AG08395 (cell line): ENCODE measurements around the gene SERINC1.
"Not testable (repeated sequence)": the region's sequence is repeated elsewhere in the genome, so short reads cannot be mapped to it uniquely, and the experiment has no call there.

ENCODE experiments used
- DNase-seq: peaks from one replicate; pipeline ENCODE4 v3.0.0; 2012; ENCODE audit warnings: mixed read lengths, low spot score

Gene SERINC1

GRCh38 chr6:122471107-122472021 lies at the start of gene SERINC1:
SERINC1 (minus strand) TSS chr6:122471807; CDS start chr6:122471737, 70 bp downstream.
- DNase-seq, result peak; percentile 96

- DNase-seq, result no peak
These were observed 39.8 kb upstream of the SERINC1 start for GRCh38 chr6:122511193-122511924.

GRCh38 chr6:122505170-122505569 lies 33.6 kb upstream of the SERINC1 start:
- not testable (repeated sequence) for DNase-seq

GRCh38 chr6:122501475-122501874 lies 29.9 kb upstream of the SERINC1 start:
- no peak for DNase-seq

- no peak for DNase-seq
These were observed 24.0 kb upstream of the SERINC1 start for GRCh38 chr6:122495612-122496011.

- no peak for DNase-seq
These were observed 23.2 kb upstream of the SERINC1 start for GRCh38 chr6:122494665-122495272.

- peak; percentile 82 for DNase-seq
These were observed 20.4 kb upstream of the SERINC1 start for GRCh38 chr6:122491919-122492555.

GRCh38 chr6:122490607-122491006 lies 19.0 kb upstream of the SERINC1 start:
- DNase-seq, result no peak

GRCh38 chr6:122484760-122485159 lies 13.2 kb upstream of the SERINC1 start:
- no peak for DNase-seq

- DNase-seq, result no peak
These were observed 11.1 kb upstream of the SERINC1 start for GRCh38 chr6:122482750-122483080.

GRCh38 chr6:122476131-122476530 lies 4.5 kb upstream of the SERINC1 start:
- DNase-seq, result peak; percentile 20

GRCh38 chr6:122472022-122472340 lies 374 bp upstream of the SERINC1 start:
- no peak for DNase-seq

GRCh38 chr6:122461885-122462284 lies 9.7 kb downstream of the SERINC1 start:
- DNase-seq, result no peak

- not testable (repeated sequence) for DNase-seq
These were observed 11.7 kb downstream of the SERINC1 start for GRCh38 chr6:122459865-122460416.

GRCh38 chr6:122459240-122459639 lies 12.4 kb downstream of the SERINC1 start:
- DNase-seq, result no peak

GRCh38 chr6:122458087-122458486 lies 13.5 kb downstream of the SERINC1 start:
- no peak for DNase-seq

GRCh38 chr6:122455116-122455515 lies 16.5 kb downstream of the SERINC1 start:
- DNase-seq, result not testable (repeated sequence)

- no peak for DNase-seq
These were observed 16.9 kb downstream of the SERINC1 start for GRCh38 chr6:122454673-122455072.

- DNase-seq, result no peak
These were observed 19.1 kb downstream of the SERINC1 start for GRCh38 chr6:122452509-122452908.

- DNase-seq, result no peak
These were observed 22.5 kb downstream of the SERINC1 start for GRCh38 chr6:122449069-122449468.

- no peak for DNase-seq
These were observed 26.3 kb downstream of the SERINC1 start for GRCh38 chr6:122445274-122445673.

GRCh38 chr6:122438975-122439374 lies 32.6 kb downstream of the SERINC1 start:
- DNase-seq, result no peak
